ENCODE results near the gene QPRT. TPM values are rescaled to one million over a fixed set of nuclear protein-coding genes. Genes with fewer than 3 reads are reported as not detected.
A peak's percentile ranks its signal among the peaks of the same experiment; 100 is the strongest.

QPRT gene
- total RNA-seq, 1 experiment from 2014 or later: 31.1 TPM

GRCh38 chr16:29644973-29645693 is 33.8 kb upstream of the QPRT start:
- Histone ChIP-seq H3K27me3 (replicated peaks; ENCODE audit: insufficient read depth, low read depth, low read length, poor library complexity) (no peaks in the 10 kb centered on the region), H3K4me1 (ENCODE audit: insufficient read depth, low read length, poor library complexity, severe bottlenecking) (no peaks in the 10 kb centered on the region), H3K4me3 (ENCODE audit: low read depth, low read length, poor library complexity, severe bottlenecking) (no peak overlapping the region), H3K36me3 (ENCODE audit: insufficient read depth, low read length, poor library complexity, severe bottlenecking) (no peaks in the 10 kb centered on the region), H3K27ac (ENCODE audit: low read depth, low read length, poor library complexity, severe bottlenecking) (no peak overlapping the region), H3K9me3 (ENCODE audit: low read depth, low read length, poor library complexity, severe bottlenecking) (no peaks in the 10 kb centered on the region)
- BruUV-seq (replicated peaks): no TSS peak
- no peak for TF ChIP-seq EZH2 (IDR thresholded peaks at IDR 0.05; ENCODE audit: borderline replicate concordance, low read depth, low read length, poor library complexity, severe bottlenecking)
- TF ChIP-seq CTCF (conservative IDR thresholded peaks at IDR 0.05; ENCODE audit: low read depth, low read length): no peak
- ChIA-PET CTCF (no interaction called here), POLR2A (ENCODE audit: low non-redundant PET) (no interaction called here)
- intact Hi-C loops (cut with micrococcal nuclease; ENCODE audit: unreplicated experiment): no loop called here
- no peak for DNase-seq (ENCODE audit: low spot score)

- H3K27ac ChIP-seq (ENCODE audit: low read depth, low read length, poor library complexity, severe bottlenecking): no peak overlapping the region
- H3K36me3 ChIP-seq (ENCODE audit: insufficient read depth, low read length, poor library complexity, severe bottlenecking): no peaks in the 10 kb centered on the region
- no TSS peak for BruUV-seq (replicated peaks)
- H3K27me3 ChIP-seq (replicated peaks; ENCODE audit: insufficient read depth, low read depth, low read length, poor library complexity): no peaks in the 10 kb centered on the region
- peak; percentile 54 for DNase-seq (ENCODE audit: low spot score)
- ChIA-PET POLR2A (ENCODE audit: low non-redundant PET) (no interaction called here), CTCF (no interaction called here)
- intact Hi-C loops (cut with micrococcal nuclease; ENCODE audit: unreplicated experiment): no loop called here
- no peak for TF ChIP-seq CTCF (conservative IDR thresholded peaks at IDR 0.05; ENCODE audit: low read depth, low read length)
- TF ChIP-seq EZH2 (IDR thresholded peaks at IDR 0.05; ENCODE audit: borderline replicate concordance, low read depth, low read length, poor library complexity, severe bottlenecking): no peak
- H3K4me1 ChIP-seq (ENCODE audit: insufficient read depth, low read length, poor library complexity, severe bottlenecking): no peaks in the 10 kb centered on the region
- H3K9me3 ChIP-seq (ENCODE audit: low read depth, low read length, poor library complexity, severe bottlenecking): no peaks in the 10 kb centered on the region
- H3K4me3 ChIP-seq (ENCODE audit: low read depth, low read length, poor library complexity, severe bottlenecking): no peak overlapping the region
These were observed 33.2 kb upstream of the QPRT start for GRCh38 chr16:29645694-29646187.

- ChIA-PET CTCF (no interaction called here), POLR2A (ENCODE audit: low non-redundant PET) (no interaction called here)
- intact Hi-C loops (cut with micrococcal nuclease; ENCODE audit: unreplicated experiment): no loop called here
- H3K27me3 ChIP-seq (replicated peaks; ENCODE audit: insufficient read depth, low read depth, low read length, poor library complexity): no peaks in the 10 kb centered on the region
- BruUV-seq (replicated peaks): no TSS peak
- H3K4me3 ChIP-seq (ENCODE audit: low read depth, low read length, poor library complexity, severe bottlenecking): no peak overlapping the region
- no peaks in the 10 kb centered on the region for H3K36me3 ChIP-seq (ENCODE audit: insufficient read depth, low read length, poor library complexity, severe bottlenecking)
- H3K4me1 ChIP-seq (ENCODE audit: insufficient read depth, low read length, poor library complexity, severe bottlenecking): no peaks in the 10 kb centered on the region
- H3K27ac ChIP-seq (ENCODE audit: low read depth, low read length, poor library complexity, severe bottlenecking): no peak overlapping the region
- DNase-seq (ENCODE audit: low spot score): no peak
- no peaks in the 10 kb centered on the region for H3K9me3 ChIP-seq (ENCODE audit: low read depth, low read length, poor library complexity, severe bottlenecking)
- TF ChIP-seq CTCF (conservative IDR thresholded peaks at IDR 0.05; ENCODE audit: low read depth, low read length): no peak
- TF ChIP-seq EZH2 (IDR thresholded peaks at IDR 0.05; ENCODE audit: borderline replicate concordance, low read depth, low read length, poor library complexity, severe bottlenecking): no peak
These were observed 32.0 kb upstream of the QPRT start for GRCh38 chr16:29646947-29647346.

Data from A673 (cell line).